ENCODE measurements around the gene COBLL1. TPM values are rescaled to one million over a fixed set of nuclear protein-coding genes. Genes with fewer than 3 reads are reported as not detected.

The COBLL1 gene
- total RNA-seq, 1 experiment from 2014 or later = 5.9 TPM

DNA sequence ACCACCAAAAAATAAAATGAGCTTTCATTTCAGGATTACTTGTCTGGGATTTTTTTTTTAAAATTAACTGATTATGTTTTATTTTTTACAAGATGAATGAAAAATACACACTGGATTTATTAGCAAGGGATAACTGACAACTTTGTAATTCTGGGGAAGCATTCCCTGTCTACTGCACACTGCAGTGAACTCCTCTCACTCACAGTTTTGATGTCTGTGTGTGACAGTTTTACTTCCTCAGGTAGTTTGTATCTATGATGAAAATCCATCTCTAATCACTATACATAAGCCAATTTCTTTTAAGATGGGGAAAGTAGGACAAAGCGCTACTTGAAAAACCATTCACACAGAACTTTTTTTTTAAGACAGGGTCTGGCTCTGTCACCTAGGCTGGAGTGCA is 94.5 kb downstream of the COBLL1 start:
- no peak overlapping the region for H3K56ac ChIP-seq (ENCODE audit: insufficient read length, low read depth, low read length)
- H3K14ac ChIP-seq (ENCODE audit: insufficient read depth, low read length) = no peak overlapping the region
- no peak overlapping the region for H3K27ac Mint-ChIP-seq
- no peak for DNase-seq
- H3K36me3 Mint-ChIP-seq (ENCODE audit: insufficient read depth in 1 of 3, low read depth in 3 of 3) = no peaks in the 10 kb centered on the region; a peak in 1 of 7 replicates
- H2BK12ac ChIP-seq (ENCODE audit: insufficient read length, low read depth, low read length) = no peak overlapping the region
- H4K91ac ChIP-seq (ENCODE audit: insufficient read length, low read depth, low read length) = no peak overlapping the region
- H3K27me3 ChIP-seq (ENCODE audit: insufficient read depth, low read length) = no peaks in the 10 kb centered on the region
- no peak overlapping the region for H3T11ph ChIP-seq (ENCODE audit: low read length)
- H3K23ac ChIP-seq (ENCODE audit: insufficient read length, low read depth, low read length) = no peak overlapping the region
- H3K9me3 ChIP-seq (ENCODE audit: control insufficient read depth, low read depth, low read length) = no peaks in the 10 kb centered on the region
- no peak overlapping the region for H2AK5ac ChIP-seq (ENCODE audit: insufficient read length, low read length)
- H3K4ac ChIP-seq (ENCODE audit: low read depth, low read length) = no peak overlapping the region
- H4K20me1 ChIP-seq (ENCODE audit: control insufficient read depth, insufficient read depth, insufficient read length) = no peaks in the 10 kb centered on the region
- H3K79me2 ChIP-seq (ENCODE audit: insufficient read depth, low read length) = no peaks in the 10 kb centered on the region
- no peaks in the 10 kb centered on the region for H3K27me3 Mint-ChIP-seq (ENCODE audit: low read depth)
- H2BK5ac ChIP-seq (ENCODE audit: insufficient read length, low read length) = no peak overlapping the region
- H3K4me1 ChIP-seq (ENCODE audit: insufficient read depth, low read length) = no peaks in the 10 kb centered on the region
- H3K79me1 ChIP-seq (ENCODE audit: insufficient read depth, low read depth, low read length, poor library complexity, severe bottlenecking) = no peaks in the 10 kb centered on the region
- no peaks in the 10 kb centered on the region; a peak in 1 of 5 replicates for H3K9me3 Mint-ChIP-seq
- H3K4me2 ChIP-seq (ENCODE audit: insufficient read depth, insufficient read length, low read length) = no peak overlapping the region
- H2BK120ac ChIP-seq (ENCODE audit: low read depth, low read length, poor library complexity, severe bottlenecking) = no peak overlapping the region
- no CpG with 5 or more reads among the region's 1 CpG for WGBS (ENCODE audit: extremely low coverage, insufficient read length, low lambda C conversion rate)
- no peak overlapping the region for H2BK20ac ChIP-seq (ENCODE audit: low read depth, low read length, poor library complexity, severe bottlenecking)
- peaks cover 0 to 6% of the 10 kb centered on the region in 2 experiments; a peak in 1 of 4 replicates for H3K4me1 Mint-ChIP-seq
- no peak overlapping the region for H4K8ac ChIP-seq (replicated peaks; ENCODE audit: insufficient read length, low read depth, low read length)
- H3K4me3 Mint-ChIP-seq = no peak overlapping the region
- TF ChIP-seq, protein P1, sequence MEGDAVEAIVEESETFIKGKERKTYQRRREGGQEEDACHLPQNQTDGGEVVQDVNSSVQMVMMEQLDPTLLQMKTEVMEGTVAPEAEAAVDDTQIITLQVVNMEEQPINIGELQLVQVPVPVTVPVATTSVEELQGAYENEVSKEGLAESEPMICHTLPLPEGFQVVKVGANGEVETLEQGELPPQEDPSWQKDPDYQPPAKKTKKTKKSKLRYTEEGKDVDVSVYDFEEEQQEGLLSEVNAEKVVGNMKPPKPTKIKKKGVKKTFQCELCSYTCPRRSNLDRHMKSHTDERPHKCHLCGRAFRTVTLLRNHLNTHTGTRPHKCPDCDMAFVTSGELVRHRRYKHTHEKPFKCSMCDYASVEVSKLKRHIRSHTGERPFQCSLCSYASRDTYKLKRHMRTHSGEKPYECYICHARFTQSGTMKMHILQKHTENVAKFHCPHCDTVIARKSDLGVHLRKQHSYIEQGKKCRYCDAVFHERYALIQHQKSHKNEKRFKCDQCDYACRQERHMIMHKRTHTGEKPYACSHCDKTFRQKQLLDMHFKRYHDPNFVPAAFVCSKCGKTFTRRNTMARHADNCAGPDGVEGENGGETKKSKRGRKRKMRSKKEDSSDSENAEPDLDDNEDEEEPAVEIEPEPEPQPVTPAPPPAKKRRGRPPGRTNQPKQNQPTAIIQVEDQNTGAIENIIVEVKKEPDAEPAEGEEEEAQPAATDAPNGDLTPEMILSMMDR (conservative IDR thresholded peaks at IDR 0.05) = no peak
- H2BK15ac ChIP-seq (ENCODE audit: low read depth, low read length) = no peak overlapping the region
- no peak overlapping the region for H2AFZ ChIP-seq (ENCODE audit: low read length)
- H3K18ac ChIP-seq (ENCODE audit: insufficient read length, low read depth, low read length) = no peak overlapping the region
- no peak overlapping the region for H3K27ac ChIP-seq (ENCODE audit: insufficient read length, low read depth, low read length)
- H3K9ac ChIP-seq (ENCODE audit: extremely low read depth, insufficient read length, low read length) = no peak overlapping the region
- H4K5ac ChIP-seq (ENCODE audit: insufficient read length, low read depth, low read length) = no peak overlapping the region
- H3K23me2 ChIP-seq (ENCODE audit: insufficient read length, low read depth, low read length, poor library complexity, severe bottlenecking) = no peaks in the 10 kb centered on the region
